H9 (cell line): ENCODE results near the gene NINL. TPM values are rescaled to one million over a fixed set of nuclear protein-coding genes. Genes with fewer than 3 reads are reported as not detected.

ENCODE experiments used
- DNase-seq: peaks from one replicate; pipeline ENCODE4 v3.0.0-alpha.2; 2017
- H2AFZ ChIP-seq: one replicate; pipeline ENCODE4 v1.6.1; 2013; ENCODE audit warnings: mild to moderate bottlenecking, low read length, control low read depth, moderate library complexity
- H2AK5ac ChIP-seq: 2 replicates; pipeline ENCODE4 v1.6.1; 2013; ENCODE audit warnings: low read length, control low read depth, mixed read lengths; ENCODE audit not compliant: insufficient read length
- H2BK120ac ChIP-seq: one replicate; pipeline ENCODE4 v1.6.1; 2013; ENCODE audit warnings: low read depth, mild to moderate bottlenecking, low read length, control low read depth, inconsistent platforms; ENCODE audit not compliant: poor library complexity, severe bottlenecking
- H2BK12ac ChIP-seq: 2 replicates; pipeline ENCODE4 v1.6.1; 2013; ENCODE audit warnings: low read length, control low read depth, mixed read lengths, low read depth; ENCODE audit not compliant: insufficient read length
- H2BK15ac ChIP-seq: 2 replicates; pipeline ENCODE4 v1.6.1; 2013; ENCODE audit warnings: low read depth, low read length, control low read depth
- H2BK20ac ChIP-seq: one replicate; pipeline ENCODE4 v1.6.1; 2013; ENCODE audit warnings: low read depth, mild to moderate bottlenecking, low read length, control low read depth, inconsistent platforms; ENCODE audit not compliant: poor library complexity, severe bottlenecking
- H2BK5ac ChIP-seq: 2 replicates; pipeline ENCODE4 v1.6.1; 2013; ENCODE audit warnings: low read length, control low read depth, mixed read lengths; ENCODE audit not compliant: insufficient read length
- H3K14ac ChIP-seq: 2 replicates; pipeline ENCODE4 v1.6.1; 2013; ENCODE audit warnings: low read length, control low read depth; ENCODE audit not compliant: insufficient read depth
- H3K18ac ChIP-seq: 2 replicates; pipeline ENCODE4 v1.6.1; 2013; ENCODE audit warnings: low read depth, mild to moderate bottlenecking, mixed read lengths, low read length, control low read depth; ENCODE audit not compliant: insufficient read length
- H3K23ac ChIP-seq: 2 replicates; pipeline ENCODE4 v1.6.1; 2013; ENCODE audit warnings: low read length, control low read depth, mixed read lengths, low read depth; ENCODE audit not compliant: insufficient read length
- H3K23me2 ChIP-seq: 2 replicates; pipeline ENCODE4 v1.6.1; 2013; ENCODE audit warnings: low read depth, mild to moderate bottlenecking, mixed read lengths, low read length, control low read depth; ENCODE audit not compliant: insufficient read length, poor library complexity, severe bottlenecking
- H3K27ac ChIP-seq: 2 replicates; pipeline ENCODE4 v1.5.1; 2013; ENCODE audit warnings: low read length, control low read depth, mixed read lengths, low read depth; ENCODE audit not compliant: insufficient read length
- H3K27me3 ChIP-seq: 2 replicates; pipeline ENCODE4 v1.6.1; 2013; ENCODE audit warnings: low read length, control low read depth, inconsistent platforms; ENCODE audit not compliant: insufficient read depth
- H3K4ac ChIP-seq: 2 replicates; pipeline ENCODE4 v1.6.1; 2013; ENCODE audit warnings: low read depth, mild to moderate bottlenecking, control low read depth, inconsistent platforms, low read length, moderate library complexity
- H3K4me1 ChIP-seq: 2 replicates; pipeline ENCODE4 v1.6.1; 2013; ENCODE audit warnings: low read length, control low read depth, inconsistent platforms; ENCODE audit not compliant: insufficient read depth
- H3K4me2 ChIP-seq: 2 replicates; pipeline ENCODE4 v1.6.1; 2013; ENCODE audit warnings: low read length, control low read depth, mixed read lengths; ENCODE audit not compliant: insufficient read length, insufficient read depth
- H3K56ac ChIP-seq: 2 replicates; pipeline ENCODE4 v1.6.1; 2013; ENCODE audit warnings: low read depth, mild to moderate bottlenecking, mixed read lengths, low read length, control low read depth; ENCODE audit not compliant: insufficient read length
- H3K79me1 ChIP-seq: 2 replicates; pipeline ENCODE4 v1.6.1; 2013; ENCODE audit warnings: low read depth, mild to moderate bottlenecking, moderate library complexity, low read length, control low read depth, inconsistent platforms; ENCODE audit not compliant: insufficient read depth, poor library complexity, severe bottlenecking
- H3K79me2 ChIP-seq: 2 replicates; pipeline ENCODE4 v1.6.1; 2013; ENCODE audit warnings: low read length, control low read depth, inconsistent platforms; ENCODE audit not compliant: insufficient read depth
- H3K9ac ChIP-seq: 2 replicates; pipeline ENCODE4 v1.6.1; 2013; ENCODE audit warnings: low read length, control low read depth, mixed read lengths; ENCODE audit not compliant: insufficient read length; ENCODE audit errors: extremely low read depth
- H3K9me3 ChIP-seq: one replicate; pipeline ENCODE4 v1.6.1; 2013; ENCODE audit warnings: low read depth, low read length, inconsistent platforms; ENCODE audit not compliant: control insufficient read depth
- H3T11ph ChIP-seq: one replicate; pipeline ENCODE4 v1.6.1; 2013; ENCODE audit warnings: mild to moderate bottlenecking, low read length, control low read depth, inconsistent platforms
- H4K20me1 ChIP-seq: one replicate; pipeline ENCODE4 v1.6.1; 2013; ENCODE audit not compliant: control insufficient read depth, insufficient read length, insufficient read depth
- H4K5ac ChIP-seq: 2 replicates; pipeline ENCODE4 v1.6.1; 2013; ENCODE audit warnings: low read depth, mild to moderate bottlenecking, mixed read lengths, low read length, control low read depth; ENCODE audit not compliant: insufficient read length
- H4K8ac ChIP-seq: replicated peaks from 2 replicates; pipeline ENCODE4 v1.6.1; 2013; ENCODE audit warnings: low read length, control low read depth, mixed read lengths, low read depth; ENCODE audit not compliant: insufficient read length
- H4K91ac ChIP-seq: 2 replicates; pipeline ENCODE4 v1.6.1; 2013; ENCODE audit warnings: low read depth, mild to moderate bottlenecking, moderate library complexity, mixed read lengths, low read length, control low read depth; ENCODE audit not compliant: insufficient read length
- H3K27ac Mint-ChIP-seq, 3 experiments: 2 replicates in 2 of 3; 3 replicates in 1 of 3; pipeline ENCODE4 v1.8.0; 2020 to 2021; ENCODE audit warnings: mixed read lengths in 3 of 3, mild to moderate bottlenecking in 1 of 3, moderate library complexity in 1 of 3
- H3K27me3 Mint-ChIP-seq: 2 replicates; pipeline ENCODE4 v1.8.0; 2021; ENCODE audit warnings: low read depth, mild to moderate bottlenecking, moderate library complexity, mixed read lengths
- H3K36me3 Mint-ChIP-seq, 3 experiments: 2 replicates in 2 of 3; 3 replicates in 1 of 3; pipeline ENCODE4 v1.8.0; 2020 to 2021; ENCODE audit warnings: low read depth in 3 of 3, mixed read lengths in 3 of 3; ENCODE audit not compliant: insufficient read depth in 1 of 3
- H3K4me1 Mint-ChIP-seq, 2 experiments: 2 replicates each; pipeline ENCODE4 v1.8.0; 2020; ENCODE audit warnings: mixed read lengths in 2 of 2
- H3K4me3 Mint-ChIP-seq, 2 experiments: 2 replicates in 1 of 2; 3 replicates in 1 of 2; pipeline ENCODE4 v1.8.0; 2020 to 2021; ENCODE audit warnings: mild to moderate bottlenecking in 2 of 2, mixed read lengths in 2 of 2, moderate library complexity in 1 of 2
- H3K9me3 Mint-ChIP-seq, 2 experiments: 2 replicates in 1 of 2; 3 replicates in 1 of 2; pipeline ENCODE4 v1.8.0; 2020; ENCODE audit warnings: mild to moderate bottlenecking in 2 of 2, mixed read lengths in 2 of 2, moderate library complexity in 1 of 2
- CTCF ChIP-seq: fragments of 200-600 bp; sonication (generic); conservative IDR thresholded peaks from 3 replicates; pipeline ENCODE4 v1.8.0; 2021; ENCODE audit warnings: antibody characterized with exemption, mild to moderate bottlenecking
- WGBS: extraction: QIAGEN DNeasy Blood & Tissue Kit; methylation state at CpG from one replicate; pipeline ENCODE4 v1.1.7; 2013; ENCODE audit warnings: missing lambda C conversion rate, low lambda C conversion rate, mixed read lengths; ENCODE audit not compliant: insufficient read length; ENCODE audit errors: extremely low coverage; 5-methylcytosine and 5-hydroxymethylcytosine counted together
- total RNA-seq: library from RNA; stranded (reverse); gene quantifications from 2 replicates; pipeline ENCODE4 v1.2.1, GENCODE V29; 2021

NINL gene
- total RNA-seq, 1 experiment from 2014 or later = 34.3 TPM

- DNase-seq = no peak
- Histone ChIP-seq H3K23me2 (no peaks in the 10 kb centered on the region), H2BK20ac (no peak overlapping the region), H3K4me1 (peaks cover 9% of the 10 kb centered on the region), H4K8ac (no peak overlapping the region), H3T11ph (no peak overlapping the region), H2BK15ac (no peak overlapping the region), H3K23ac (no peak overlapping the region), H3K27me3 (no peaks in the 10 kb centered on the region), H3K9me3 (no peaks in the 10 kb centered on the region), H3K4me2 (no peak overlapping the region), H3K79me1 (no peaks in the 10 kb centered on the region), H3K14ac (no peak overlapping the region), H2AFZ (no peak overlapping the region), H2BK12ac (no peak overlapping the region), H4K5ac (no peak overlapping the region), H3K4ac (no peak overlapping the region), H3K27ac (no peak overlapping the region), H4K91ac (no peak overlapping the region), H3K56ac (no peak overlapping the region), H2BK120ac (no peak overlapping the region), H3K9ac (no peak overlapping the region), H3K79me2 (peaks cover 6% of the 10 kb centered on the region; the same call in 1 of the 2 replicates), H3K18ac (no peak overlapping the region), H2BK5ac (no peak overlapping the region), H4K20me1 (no peaks in the 10 kb centered on the region), H2AK5ac (no peak overlapping the region)
- TF ChIP-seq CTCF = no peak
- H3K4me1 Mint-ChIP-seq = peaks cover 59 to 82% of the 10 kb centered on the region in 2 experiments
- no CpG with 5 or more reads among the region's 11 CpGs for WGBS
- H3K27ac Mint-ChIP-seq = peak overlapping the region; percentile 94 to 98 (median 94)
- peak overlapping the region in 1 of 2 experiments; percentile 24; a peak in 1 of 5 replicates for H3K4me3 Mint-ChIP-seq
- peaks cover 3% of the 10 kb centered on the region; the same call in 1 of the 2 replicates for H3K27me3 Mint-ChIP-seq
- H3K36me3 Mint-ChIP-seq = peaks cover 5 to 19% (median 10%) of the 10 kb centered on the region in 3 experiments; a peak in 6 of 7 replicates
- no peaks in the 10 kb centered on the region; a peak in 1 of 5 replicates for H3K9me3 Mint-ChIP-seq
Observed at GRCh38 chr20:25532971-25533391, 52.4 kb downstream of the NINL start.
